Measurements from ENCODE around the gene TANGO2.

TANGO2 gene

DNA sequence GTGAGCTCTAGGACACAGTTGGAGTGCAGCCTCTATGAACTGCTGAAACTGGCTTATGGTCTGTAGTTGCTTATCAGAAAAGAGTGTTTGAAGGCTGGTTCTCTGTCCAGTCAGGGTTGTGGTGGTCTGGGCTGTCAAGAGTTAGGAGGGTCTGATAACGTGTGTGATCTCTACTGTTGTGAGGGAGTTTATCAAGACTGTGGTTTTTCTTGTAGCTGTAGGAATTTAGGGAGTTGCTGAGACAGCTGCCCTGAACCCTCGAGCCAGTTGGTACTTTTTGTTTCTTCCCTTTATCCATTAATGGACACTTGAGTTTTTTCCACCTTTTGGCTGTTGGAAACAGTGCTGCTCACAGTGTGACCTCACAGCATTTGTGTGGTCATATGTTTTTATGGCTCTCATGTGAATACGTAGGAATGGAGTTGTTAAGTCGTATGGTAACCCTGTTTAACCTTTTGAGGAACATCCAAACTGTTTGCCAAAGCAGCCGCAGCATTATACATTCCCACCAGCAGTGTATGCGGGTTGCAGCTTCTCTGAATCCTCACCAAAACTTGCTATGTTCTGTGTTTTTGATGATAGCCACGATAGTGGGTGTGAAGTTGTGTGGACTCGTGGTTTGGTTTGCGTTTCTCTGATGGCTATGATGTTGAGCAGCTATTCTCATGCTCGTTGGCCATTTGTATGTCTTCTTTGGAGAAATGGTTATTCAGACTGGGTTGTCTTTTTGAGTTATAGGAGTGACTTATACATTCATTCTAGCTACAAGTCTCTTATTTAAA lies 38.3 kb downstream of the TANGO2 start:
- DNase-seq (ENCODE audit: low read depth) = no peak
- TF ChIP-seq, protein P1, sequence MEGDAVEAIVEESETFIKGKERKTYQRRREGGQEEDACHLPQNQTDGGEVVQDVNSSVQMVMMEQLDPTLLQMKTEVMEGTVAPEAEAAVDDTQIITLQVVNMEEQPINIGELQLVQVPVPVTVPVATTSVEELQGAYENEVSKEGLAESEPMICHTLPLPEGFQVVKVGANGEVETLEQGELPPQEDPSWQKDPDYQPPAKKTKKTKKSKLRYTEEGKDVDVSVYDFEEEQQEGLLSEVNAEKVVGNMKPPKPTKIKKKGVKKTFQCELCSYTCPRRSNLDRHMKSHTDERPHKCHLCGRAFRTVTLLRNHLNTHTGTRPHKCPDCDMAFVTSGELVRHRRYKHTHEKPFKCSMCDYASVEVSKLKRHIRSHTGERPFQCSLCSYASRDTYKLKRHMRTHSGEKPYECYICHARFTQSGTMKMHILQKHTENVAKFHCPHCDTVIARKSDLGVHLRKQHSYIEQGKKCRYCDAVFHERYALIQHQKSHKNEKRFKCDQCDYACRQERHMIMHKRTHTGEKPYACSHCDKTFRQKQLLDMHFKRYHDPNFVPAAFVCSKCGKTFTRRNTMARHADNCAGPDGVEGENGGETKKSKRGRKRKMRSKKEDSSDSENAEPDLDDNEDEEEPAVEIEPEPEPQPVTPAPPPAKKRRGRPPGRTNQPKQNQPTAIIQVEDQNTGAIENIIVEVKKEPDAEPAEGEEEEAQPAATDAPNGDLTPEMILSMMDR (conservative IDR thresholded peaks at IDR 0.05; ENCODE audit: low read depth, low read length) = no peak
- no peak overlapping the region for H3K4me3 ChIP-seq (ENCODE audit: low read depth, low read length)

DNA sequence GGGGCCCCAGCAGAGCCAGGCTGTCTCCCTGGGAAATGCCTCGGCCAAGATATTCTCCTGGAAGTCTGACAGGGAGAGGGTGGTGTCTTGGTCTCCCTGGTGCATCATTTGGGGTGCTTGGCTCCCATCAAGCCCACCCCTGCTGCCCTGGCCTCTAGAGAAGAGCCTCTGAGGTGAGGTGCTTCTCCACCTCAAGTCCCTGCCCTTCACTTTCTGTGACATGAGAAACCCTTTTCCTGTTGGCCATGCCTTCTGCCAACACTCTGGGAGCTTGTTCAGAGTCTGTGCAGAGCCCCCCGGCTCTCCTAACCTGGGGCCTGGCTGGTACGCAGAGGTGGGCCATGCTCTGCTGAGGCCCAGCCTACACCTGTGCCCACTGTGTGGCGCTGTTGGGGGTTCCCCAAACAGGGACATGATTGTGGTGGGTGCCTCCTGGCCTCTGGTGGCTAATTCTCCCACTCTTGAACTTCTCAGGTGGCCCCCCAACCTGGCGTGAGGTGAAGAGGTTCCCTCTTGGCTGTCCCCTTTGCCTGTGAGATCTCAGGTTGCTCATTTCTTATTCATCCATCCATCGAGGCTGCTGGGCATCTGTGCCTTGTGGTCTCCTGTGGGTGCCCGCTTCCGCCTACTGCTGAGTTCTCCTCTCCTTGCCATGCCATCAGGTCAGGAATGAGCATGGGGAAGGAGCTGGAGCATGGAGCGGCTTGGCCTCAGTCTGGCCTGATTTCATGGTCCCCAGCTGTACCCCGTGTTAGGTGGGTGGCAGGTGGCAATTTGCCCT lies 40.0 kb downstream of the TANGO2 start:
- DNase-seq (ENCODE audit: low read depth) = no peak
- no peak overlapping the region for H3K4me3 ChIP-seq (ENCODE audit: low read depth, low read length)
- TF ChIP-seq, protein P1 (conservative IDR thresholded peaks at IDR 0.05; ENCODE audit: low read depth, low read length) = no peak

DNA sequence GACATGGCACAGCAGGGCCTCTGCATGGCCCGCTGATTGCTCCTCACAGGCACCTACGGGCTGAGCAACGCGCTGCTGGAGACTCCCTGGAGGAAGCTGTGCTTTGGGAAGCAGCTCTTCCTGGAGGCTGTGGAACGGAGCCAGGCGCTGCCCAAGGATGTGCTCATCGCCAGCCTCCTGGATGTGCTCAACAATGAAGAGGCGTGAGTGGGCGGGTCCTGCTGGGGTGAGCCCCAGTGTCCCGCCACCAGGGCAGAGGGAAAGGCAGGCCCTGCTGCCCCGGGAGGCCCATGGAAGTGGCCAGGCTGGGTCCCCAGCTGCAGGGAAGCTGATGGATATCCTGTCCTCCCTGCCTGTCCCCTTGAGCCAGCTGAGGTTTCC lies 40.6 kb downstream of the TANGO2 start:
- TF ChIP-seq, protein P1 (conservative IDR thresholded peaks at IDR 0.05; ENCODE audit: low read depth, low read length) = no peak
- H3K4me3 ChIP-seq (ENCODE audit: low read depth, low read length) = no peak overlapping the region
- DNase-seq (ENCODE audit: low read depth) = no peak

DNA sequence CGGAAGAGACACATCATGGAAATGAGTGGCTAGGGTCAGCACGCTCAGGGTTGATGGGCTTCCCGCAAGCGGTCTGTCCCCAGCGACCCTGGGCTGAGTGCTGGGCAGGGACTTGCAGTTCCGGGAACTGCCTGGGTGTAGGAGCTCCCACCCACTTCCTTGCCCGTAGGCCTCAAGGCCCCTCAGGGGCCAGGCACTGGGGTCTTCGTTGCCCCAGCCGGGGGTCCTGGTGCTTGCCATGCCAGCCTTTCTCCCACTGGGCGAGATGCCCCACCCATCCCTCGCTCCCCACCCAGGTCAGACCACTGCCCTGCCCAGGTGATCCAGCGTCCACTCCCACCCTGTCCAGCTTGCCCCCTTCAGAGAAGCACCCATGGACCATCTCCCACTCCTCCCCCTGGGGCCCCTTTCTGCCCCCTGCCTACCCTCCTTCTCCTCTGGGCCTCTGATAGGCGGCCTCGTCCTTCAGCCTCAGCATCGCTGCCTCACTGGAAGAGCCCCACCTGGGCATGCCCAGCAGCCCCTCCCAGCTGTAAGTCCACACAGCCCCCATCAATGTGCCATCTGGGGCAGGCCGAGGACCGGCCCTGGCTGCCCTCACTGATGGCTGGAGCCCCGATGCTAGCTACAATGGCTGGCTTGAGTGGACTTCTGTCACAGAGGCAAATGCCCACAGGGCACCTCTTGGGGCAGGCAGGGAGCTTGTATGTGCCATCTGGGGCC lies 41.3 kb downstream of the TANGO2 start:
- no peak for DNase-seq (ENCODE audit: low read depth)
- TF ChIP-seq, protein P1 (conservative IDR thresholded peaks at IDR 0.05; ENCODE audit: low read depth, low read length) = no peak
- no peak overlapping the region for H3K4me3 ChIP-seq (ENCODE audit: low read depth, low read length)

DNA sequence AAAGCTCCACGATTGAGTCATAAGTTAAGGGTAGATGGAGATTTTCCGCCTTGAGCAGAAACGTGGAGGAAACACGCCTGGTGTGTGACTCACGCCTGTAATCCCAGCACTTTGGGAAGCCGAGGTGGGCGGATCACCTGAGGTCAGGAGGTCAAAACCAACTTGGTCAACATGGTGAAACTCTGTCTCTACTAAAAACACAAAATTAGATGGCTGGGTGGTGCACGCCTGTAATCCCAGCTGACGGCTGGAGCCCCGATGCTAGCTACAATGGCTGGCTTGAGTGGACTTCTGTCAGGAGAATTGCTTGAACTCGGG lies 41.8 kb downstream of the TANGO2 start:
- no peak overlapping the region for H3K4me3 ChIP-seq (ENCODE audit: low read depth, low read length)
- TF ChIP-seq, protein P1 (conservative IDR thresholded peaks at IDR 0.05; ENCODE audit: low read depth, low read length) = no peak
- peak; percentile 30 for DNase-seq (ENCODE audit: low read depth)

DNA sequence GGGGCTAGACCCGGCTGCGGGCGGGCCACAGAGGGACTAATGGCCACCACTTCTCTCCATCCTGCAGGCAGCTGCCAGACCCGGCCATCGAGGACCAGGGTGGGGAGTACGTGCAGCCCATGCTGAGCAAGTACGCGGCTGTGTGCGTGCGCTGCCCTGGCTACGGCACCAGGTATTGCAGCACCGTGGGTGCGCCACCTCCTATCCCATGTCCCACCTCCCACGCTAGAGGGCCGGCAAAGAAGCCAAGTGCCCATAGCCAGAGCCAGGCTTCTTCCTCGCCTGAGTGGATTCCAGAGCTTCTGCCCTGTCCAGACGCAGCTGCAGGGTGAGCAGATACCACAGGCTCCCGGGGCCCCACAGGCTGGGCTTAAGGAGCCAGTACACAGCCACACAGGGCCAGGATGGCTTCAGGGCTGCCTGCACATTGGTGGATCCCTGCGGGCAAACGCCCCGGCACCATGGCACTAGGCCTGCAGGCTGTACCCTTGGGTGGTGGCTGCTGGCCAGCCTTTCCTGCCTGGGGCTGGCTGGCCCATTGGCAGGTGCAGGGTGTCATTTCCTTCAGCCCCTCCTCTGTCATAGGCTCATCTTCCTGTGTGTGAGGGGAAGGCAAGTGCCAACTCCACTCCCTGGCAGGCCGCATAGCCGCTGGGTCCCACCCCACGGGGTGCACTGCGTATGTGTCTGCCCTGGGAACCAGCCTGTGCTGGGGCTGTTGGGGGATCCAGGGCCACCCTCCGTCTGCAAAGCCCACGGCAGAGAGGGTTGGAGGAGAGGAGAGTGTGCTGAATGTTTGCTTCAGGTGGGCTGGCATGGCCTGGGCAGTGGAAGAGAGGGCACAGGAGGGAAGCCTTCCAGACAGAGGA lies 42.6 kb downstream of the TANGO2 start:
- H3K4me3 ChIP-seq (ENCODE audit: low read depth, low read length) = no peak overlapping the region
- no peak for DNase-seq (ENCODE audit: low read depth)
- TF ChIP-seq, protein P1 (conservative IDR thresholded peaks at IDR 0.05; ENCODE audit: low read depth, low read length) = no peak

All from choroid plexus epithelial cell (primary cell).